Neural progenitor cell (in vitro differentiated cells): ENCODE data around the gene PCCA.

Experiments
- CTCF ChIP-seq: fragments of 200-600 bp; sonication (generic); IDR thresholded peaks from 2 replicates; pipeline ENCODE4 v1.5.1; 2017; ENCODE audit warnings: antibody characterized with exemption, mild to moderate bottlenecking
- EZH2phosphoT487 ChIP-seq: fragments of 200-600 bp; sonication (generic); IDR thresholded peaks from 2 replicates; pipeline ENCODE4 v1.6.1; 2017; ENCODE audit warnings: antibody characterized with exemption

- TF ChIP-seq CTCF: no peak
- TF ChIP-seq EZH2phosphoT487: no peak
Measured at GRCh38 chr13:100159584-100159983, 70.7 kb downstream of the PCCA start.
